DOHH2 (cell line): ENCODE results near the gene TBCD.

ENCODE experiments used
- H3F3A ChIP-seq: fragments of 200-600 bp; sonication (generic), shearing (Covaris generic); 2 replicates; pipeline ENCODE4 v1.6.0; 2016; ENCODE audit warnings: antibody characterized with exemption, mild to moderate bottlenecking; ENCODE audit not compliant: control insufficient read depth, insufficient read depth
- H3K27ac ChIP-seq: fragments of 200-600 bp; sonication (generic); 2 replicates; pipeline ENCODE4 v1.5.1; 2014; ENCODE audit warnings: low read depth, mild to moderate bottlenecking, low read length, moderate library complexity
- H3K27me3 ChIP-seq: fragments of 200-600 bp; sonication (generic); 2 replicates; pipeline ENCODE4 v1.6.1; 2014; ENCODE audit warnings: mild to moderate bottlenecking, low read length, mixed read lengths; ENCODE audit not compliant: control insufficient read depth
- H3K36me3 ChIP-seq: fragments of 200-600 bp; sonication (generic); 2 replicates; pipeline ENCODE4 v1.6.1; 2014; ENCODE audit warnings: mild to moderate bottlenecking, low read length, moderate library complexity, mixed read lengths; ENCODE audit not compliant: control insufficient read depth
- H3K4me1 ChIP-seq: fragments of 200-600 bp; sonication (generic); 2 replicates; pipeline ENCODE4 v1.6.1; 2014; ENCODE audit warnings: mild to moderate bottlenecking, low read length, mixed read lengths; ENCODE audit not compliant: control insufficient read depth
- H3K4me2 ChIP-seq: fragments of 200-600 bp; sonication (generic); 2 replicates; pipeline ENCODE4 v1.6.0; 2014; ENCODE audit warnings: mild to moderate bottlenecking, low read length, moderate library complexity
- H3K4me3 ChIP-seq: fragments of 200-600 bp; sonication (generic); 2 replicates; pipeline ENCODE4 v1.5.1; 2014; ENCODE audit warnings: mild to moderate bottlenecking, low read length, mixed read lengths
- H3K79me2 ChIP-seq: fragments of 200-600 bp; sonication (generic); 2 replicates; pipeline ENCODE4 v1.6.1; 2014; ENCODE audit warnings: mild to moderate bottlenecking, low read length, mixed read lengths; ENCODE audit not compliant: control insufficient read depth
- H3K9me2 ChIP-seq: fragments of 200-600 bp; sonication (generic); replicated peaks from 2 replicates; pipeline ENCODE4 v1.6.1; 2014; ENCODE audit warnings: mild to moderate bottlenecking, low read length, mixed read lengths; ENCODE audit not compliant: control insufficient read depth
- H3K9me3 ChIP-seq: fragments of 200-600 bp; sonication (generic); 2 replicates; pipeline ENCODE4 v1.6.1; 2014; ENCODE audit warnings: antibody characterized with exemption, low read length, mixed read lengths; ENCODE audit not compliant: control insufficient read depth, insufficient read depth
- H4K20me1 ChIP-seq: fragments of 200-600 bp; sonication (generic); 2 replicates; pipeline ENCODE4 v1.6.0; 2014; ENCODE audit warnings: low read depth, mild to moderate bottlenecking, antibody characterized with exemption, low read length, moderate library complexity; ENCODE audit not compliant: control insufficient read depth, insufficient read depth
- EZH2phosphoT487 ChIP-seq: fragments of 200-600 bp; sonication (generic); IDR thresholded peaks from 2 replicates; pipeline ENCODE4 v1.6.1; 2017; ENCODE audit warnings: borderline replicate concordance, mild to moderate bottlenecking, antibody characterized with exemption, low read length, moderate library complexity, mixed read lengths
- TF ChIP-seq, protein P1 (sequence below): fragments of 200-600 bp; sonication (generic); IDR thresholded peaks from one replicate; pipeline ENCODE4 v1.5.1; 2014; ENCODE audit warnings: antibody characterized with exemption, mild to moderate bottlenecking, low read depth, low read length; ENCODE audit not compliant: poor library complexity, severe bottlenecking

Gene TBCD

DNA sequence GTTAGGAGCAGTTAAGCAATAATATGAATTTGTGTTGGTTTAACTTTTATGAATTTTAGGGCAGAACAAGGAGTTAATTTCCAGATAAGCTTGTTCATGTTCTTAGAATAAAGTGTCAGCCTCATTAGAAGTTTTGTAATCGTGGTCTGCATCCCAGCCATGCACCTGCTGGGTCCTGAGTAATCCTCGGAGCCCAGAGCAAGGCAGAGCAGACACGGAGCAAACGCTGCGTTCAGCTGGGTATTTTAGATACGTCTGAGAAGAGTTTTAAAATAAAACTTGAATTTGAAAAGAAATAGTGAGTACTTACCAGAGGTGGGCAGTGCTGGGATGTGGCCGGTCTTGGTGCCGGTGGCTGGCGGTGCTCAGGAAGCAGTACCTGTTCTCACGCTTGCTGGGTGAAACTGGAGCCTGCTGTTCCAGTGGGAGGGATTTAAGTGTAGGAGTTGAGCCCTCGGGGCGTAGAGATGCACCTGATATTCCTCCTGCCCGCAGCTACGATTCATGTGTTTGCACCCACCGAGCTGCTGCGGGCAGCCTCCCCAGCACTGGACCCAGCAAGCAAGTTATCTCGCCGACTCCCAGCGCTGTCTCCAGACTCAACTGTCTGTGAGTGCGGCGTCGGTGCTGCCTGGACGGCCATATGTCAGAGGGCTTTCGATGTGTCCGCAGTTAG, 87.9 kb downstream of the TBCD start, which contains the start of gene ZNF750:
Gene ZNF750 (minus strand): TSS at position 406 of the 676 bp plus-strand sequence. CDS start 7,568 bp downstream, outside the sequence.
- Histone ChIP-seq H4K20me1 (no peaks in the 10 kb centered on the region), H3F3A (no peaks in the 10 kb centered on the region), H3K4me2 (no peak within 1 kb of the TSS), H3K27ac (no peak within 1 kb of the TSS), H3K4me1 (no peaks in the 10 kb centered on the region), H3K9me2 (no peaks in the 10 kb centered on the region), H3K36me3 (no peaks in the 10 kb centered on the region), H3K27me3 (no peaks in the 10 kb centered on the region), H3K79me2 (no peaks in the 10 kb centered on the region), H3K4me3 (no peak within 1 kb of the TSS), H3K9me3 (no peaks in the 10 kb centered on the region)
- no peak for TF ChIP-seq EZH2phosphoT487
- TF ChIP-seq, protein P1, sequence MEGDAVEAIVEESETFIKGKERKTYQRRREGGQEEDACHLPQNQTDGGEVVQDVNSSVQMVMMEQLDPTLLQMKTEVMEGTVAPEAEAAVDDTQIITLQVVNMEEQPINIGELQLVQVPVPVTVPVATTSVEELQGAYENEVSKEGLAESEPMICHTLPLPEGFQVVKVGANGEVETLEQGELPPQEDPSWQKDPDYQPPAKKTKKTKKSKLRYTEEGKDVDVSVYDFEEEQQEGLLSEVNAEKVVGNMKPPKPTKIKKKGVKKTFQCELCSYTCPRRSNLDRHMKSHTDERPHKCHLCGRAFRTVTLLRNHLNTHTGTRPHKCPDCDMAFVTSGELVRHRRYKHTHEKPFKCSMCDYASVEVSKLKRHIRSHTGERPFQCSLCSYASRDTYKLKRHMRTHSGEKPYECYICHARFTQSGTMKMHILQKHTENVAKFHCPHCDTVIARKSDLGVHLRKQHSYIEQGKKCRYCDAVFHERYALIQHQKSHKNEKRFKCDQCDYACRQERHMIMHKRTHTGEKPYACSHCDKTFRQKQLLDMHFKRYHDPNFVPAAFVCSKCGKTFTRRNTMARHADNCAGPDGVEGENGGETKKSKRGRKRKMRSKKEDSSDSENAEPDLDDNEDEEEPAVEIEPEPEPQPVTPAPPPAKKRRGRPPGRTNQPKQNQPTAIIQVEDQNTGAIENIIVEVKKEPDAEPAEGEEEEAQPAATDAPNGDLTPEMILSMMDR, result no peak

DNA sequence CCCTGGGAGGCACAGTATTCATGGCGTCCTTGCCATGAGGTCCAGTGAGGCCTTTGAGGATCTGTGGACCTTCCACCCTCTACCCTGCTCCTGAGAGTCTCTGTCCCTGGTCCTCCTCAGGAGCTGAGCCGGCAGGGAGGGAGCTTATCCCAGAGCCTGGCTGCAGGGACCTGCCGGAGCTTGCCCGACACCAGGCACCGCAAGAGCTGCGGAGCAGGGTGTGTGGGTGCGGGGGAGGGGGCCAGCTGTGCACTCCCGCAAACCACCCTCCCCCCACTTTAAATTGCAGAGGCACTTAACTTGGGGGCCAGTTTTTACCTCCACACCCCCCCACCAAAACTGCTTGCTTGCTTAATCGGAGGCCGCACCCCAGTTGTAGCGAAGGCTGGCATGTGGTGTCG, 88.6 kb downstream of the TBCD start:
- Histone ChIP-seq H3K36me3 (no peaks in the 10 kb centered on the region), H3K27me3 (no peaks in the 10 kb centered on the region), H3K27ac (no peak overlapping the region), H4K20me1 (no peaks in the 10 kb centered on the region), H3K4me1 (no peaks in the 10 kb centered on the region), H3K79me2 (no peaks in the 10 kb centered on the region), H3K4me2 (no peak overlapping the region), H3F3A (no peaks in the 10 kb centered on the region), H3K4me3 (no peak overlapping the region), H3K9me2 (no peaks in the 10 kb centered on the region), H3K9me3 (no peaks in the 10 kb centered on the region)
- TF ChIP-seq, protein P1, result no peak
- TF ChIP-seq EZH2phosphoT487, result no peak

GRCh38 chr17:82841921-82842596, 90.2 kb downstream of the TBCD start:
- H3K27me3 ChIP-seq, result no peaks in the 10 kb centered on the region
- H3K27ac ChIP-seq, result no peak overlapping the region
- H3K9me3 ChIP-seq, result no peaks in the 10 kb centered on the region
- TF ChIP-seq EZH2phosphoT487, result no peak
- TF ChIP-seq, protein P1, result no peak
- no peaks in the 10 kb centered on the region for H3K9me2 ChIP-seq
- H3K79me2 ChIP-seq, result no peaks in the 10 kb centered on the region
- no peaks in the 10 kb centered on the region for H4K20me1 ChIP-seq
- H3F3A ChIP-seq, result no peaks in the 10 kb centered on the region
- no peaks in the 10 kb centered on the region for H3K36me3 ChIP-seq
- H3K4me1 ChIP-seq, result no peaks in the 10 kb centered on the region
- no peak overlapping the region for H3K4me2 ChIP-seq
- no peak overlapping the region for H3K4me3 ChIP-seq
